Germinal center (tissue), 1 donor: ENCODE data around the gene NCOA7.

ENCODE experiments used
- DNase-seq: peaks from one replicate; pipeline ENCODE4 v3.0.0; 2012; ENCODE audit warnings: mixed read lengths, low spot score

The NCOA7 gene, protein sequence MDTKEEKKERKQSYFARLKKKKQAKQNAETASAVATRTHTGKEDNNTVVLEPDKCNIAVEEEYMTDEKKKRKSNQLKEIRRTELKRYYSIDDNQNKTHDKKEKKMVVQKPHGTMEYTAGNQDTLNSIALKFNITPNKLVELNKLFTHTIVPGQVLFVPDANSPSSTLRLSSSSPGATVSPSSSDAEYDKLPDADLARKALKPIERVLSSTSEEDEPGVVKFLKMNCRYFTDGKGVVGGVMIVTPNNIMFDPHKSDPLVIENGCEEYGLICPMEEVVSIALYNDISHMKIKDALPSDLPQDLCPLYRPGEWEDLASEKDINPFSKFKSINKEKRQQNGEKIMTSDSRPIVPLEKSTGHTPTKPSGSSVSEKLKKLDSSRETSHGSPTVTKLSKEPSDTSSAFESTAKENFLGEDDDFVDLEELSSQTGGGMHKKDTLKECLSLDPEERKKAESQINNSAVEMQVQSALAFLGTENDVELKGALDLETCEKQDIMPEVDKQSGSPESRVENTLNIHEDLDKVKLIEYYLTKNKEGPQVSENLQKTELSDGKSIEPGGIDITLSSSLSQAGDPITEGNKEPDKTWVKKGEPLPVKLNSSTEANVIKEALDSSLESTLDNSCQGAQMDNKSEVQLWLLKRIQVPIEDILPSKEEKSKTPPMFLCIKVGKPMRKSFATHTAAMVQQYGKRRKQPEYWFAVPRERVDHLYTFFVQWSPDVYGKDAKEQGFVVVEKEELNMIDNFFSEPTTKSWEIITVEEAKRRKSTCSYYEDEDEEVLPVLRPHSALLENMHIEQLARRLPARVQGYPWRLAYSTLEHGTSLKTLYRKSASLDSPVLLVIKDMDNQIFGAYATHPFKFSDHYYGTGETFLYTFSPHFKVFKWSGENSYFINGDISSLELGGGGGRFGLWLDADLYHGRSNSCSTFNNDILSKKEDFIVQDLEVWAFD

DNA sequence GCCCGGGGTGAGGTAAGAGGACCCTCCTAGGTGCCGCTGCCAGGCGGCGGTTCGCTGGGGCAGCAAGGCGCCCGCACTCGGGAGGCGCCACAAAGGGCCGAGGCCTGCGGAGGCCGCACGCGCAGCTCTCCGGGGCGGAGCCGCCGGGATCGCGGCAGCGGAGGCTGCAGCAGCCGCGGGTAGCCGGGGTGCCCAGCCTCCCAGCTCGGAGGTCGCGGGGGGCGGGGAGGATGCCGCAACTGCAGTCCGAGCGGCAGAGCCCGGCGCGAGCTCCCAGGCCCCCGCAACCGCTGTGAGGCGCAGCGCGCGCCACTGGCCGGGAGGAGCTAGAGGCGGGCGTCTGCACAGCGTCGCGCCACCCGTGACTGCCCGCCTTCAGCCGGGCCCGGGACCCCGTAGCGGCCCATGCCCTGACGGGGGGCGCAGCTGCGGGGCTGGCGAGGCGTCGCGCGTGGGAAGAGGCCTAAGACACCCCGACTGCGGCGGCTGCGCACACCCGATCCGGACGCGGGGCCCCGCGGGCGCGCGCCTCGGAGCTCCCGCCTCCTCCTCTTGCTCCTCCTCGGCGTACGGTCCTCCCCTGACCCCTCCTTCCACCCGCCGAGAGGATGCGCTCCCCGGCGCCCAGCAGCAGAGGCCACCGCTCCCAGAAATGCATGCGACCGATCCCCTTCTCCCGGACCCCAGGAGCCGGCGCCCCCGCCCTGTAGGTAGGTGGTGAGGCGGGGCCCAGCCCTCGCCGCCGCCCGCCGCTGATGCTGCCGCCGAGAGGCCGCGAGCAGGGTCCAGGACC lies at the start of gene NCOA7:
TSS of gene NCOA7 (plus strand) at position 603 of the 793 bp plus-strand sequence. CDS start 24,395 bp downstream, outside the sequence.
- peak; percentile 85 for DNase-seq

DNA sequence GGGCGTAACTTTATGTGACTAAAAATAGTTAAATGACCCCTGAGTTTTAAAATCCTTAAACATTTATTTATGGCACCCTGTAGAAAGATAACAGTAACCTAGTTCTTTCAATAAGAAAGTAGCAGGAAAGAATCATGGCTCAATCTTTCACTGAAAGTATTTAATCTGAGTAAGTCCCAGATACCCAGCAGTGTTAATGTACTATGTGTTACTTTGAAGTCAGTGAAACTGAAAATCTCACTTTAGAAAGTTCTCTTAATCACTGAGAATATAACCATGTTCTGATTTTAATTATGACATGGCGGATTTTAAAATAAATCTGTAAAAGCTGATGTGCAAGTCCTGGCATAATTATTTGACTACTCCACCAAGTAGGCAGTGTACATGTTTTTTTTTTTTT lies 49.4 kb upstream of the NCOA7 start:
- no peak for DNase-seq

DNA sequence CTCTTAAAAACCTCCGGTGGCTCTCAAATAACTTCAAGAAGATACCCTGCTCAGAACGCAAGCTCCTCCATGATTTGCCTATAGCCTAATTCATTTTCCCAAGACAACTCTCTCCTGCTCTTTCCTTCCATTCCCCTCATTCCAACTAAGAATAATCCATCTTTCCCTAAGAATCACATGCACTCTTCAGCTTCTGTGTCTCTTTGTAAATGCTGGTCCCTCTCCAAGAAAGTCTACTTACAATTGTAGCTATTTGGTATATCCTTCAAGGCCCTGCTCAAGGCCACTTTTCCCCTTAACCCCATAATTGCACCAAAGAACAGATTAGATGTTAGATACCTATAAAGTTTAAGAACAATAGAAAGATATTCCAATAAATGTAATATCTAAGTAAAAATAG lies 48.7 kb upstream of the NCOA7 start:
- DNase-seq = no peak

DNA sequence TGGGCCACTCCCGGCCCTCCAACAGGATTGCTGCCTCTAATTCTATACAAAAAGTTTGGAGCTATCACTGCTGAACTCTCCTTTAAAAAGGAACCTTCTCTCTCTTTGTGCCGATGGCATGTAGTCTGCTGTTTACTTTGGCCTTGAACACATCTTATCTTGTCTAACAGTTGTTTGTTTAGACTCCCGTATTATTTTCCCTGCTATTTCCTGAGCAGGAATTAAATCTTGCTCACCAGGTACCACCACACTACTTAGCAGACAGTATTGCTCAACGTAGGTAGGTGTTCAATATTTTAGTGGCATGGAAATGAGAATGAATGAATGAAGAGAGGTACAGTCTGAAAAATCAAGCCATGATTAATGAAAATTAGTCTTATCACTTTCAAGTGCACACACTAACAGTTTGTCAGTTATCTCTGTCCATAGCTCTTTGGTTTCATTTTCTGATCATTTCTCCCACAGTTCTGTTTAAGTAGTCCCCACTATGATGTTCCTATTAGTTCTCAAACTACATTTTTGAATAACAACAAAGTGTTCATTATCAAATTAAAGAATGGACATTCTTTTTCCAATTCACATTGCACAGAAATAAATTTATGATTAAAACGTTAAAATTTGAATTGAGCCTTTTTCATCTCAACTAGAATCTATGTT lies 48.2 kb upstream of the NCOA7 start:
- DNase-seq = no peak

DNA sequence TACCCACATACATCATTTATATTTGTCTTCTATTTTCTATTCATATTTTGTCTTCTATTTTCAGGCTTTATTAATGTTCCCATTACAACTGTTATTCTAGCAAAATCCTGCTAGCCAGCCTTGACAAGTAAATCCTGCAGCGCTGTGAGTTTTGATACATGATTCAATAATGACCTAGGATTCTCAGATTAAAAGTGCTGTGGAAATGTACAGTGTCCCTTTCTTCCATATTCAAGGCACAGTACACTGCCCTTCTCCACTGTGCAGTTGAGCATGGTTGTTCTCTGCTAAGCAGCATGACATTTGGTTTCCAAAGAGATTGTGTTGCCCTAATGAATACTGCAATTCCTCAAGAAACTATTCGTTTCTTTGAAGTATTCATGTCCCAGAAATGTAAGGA lies 47.2 kb upstream of the NCOA7 start:
- DNase-seq = no peak

DNA sequence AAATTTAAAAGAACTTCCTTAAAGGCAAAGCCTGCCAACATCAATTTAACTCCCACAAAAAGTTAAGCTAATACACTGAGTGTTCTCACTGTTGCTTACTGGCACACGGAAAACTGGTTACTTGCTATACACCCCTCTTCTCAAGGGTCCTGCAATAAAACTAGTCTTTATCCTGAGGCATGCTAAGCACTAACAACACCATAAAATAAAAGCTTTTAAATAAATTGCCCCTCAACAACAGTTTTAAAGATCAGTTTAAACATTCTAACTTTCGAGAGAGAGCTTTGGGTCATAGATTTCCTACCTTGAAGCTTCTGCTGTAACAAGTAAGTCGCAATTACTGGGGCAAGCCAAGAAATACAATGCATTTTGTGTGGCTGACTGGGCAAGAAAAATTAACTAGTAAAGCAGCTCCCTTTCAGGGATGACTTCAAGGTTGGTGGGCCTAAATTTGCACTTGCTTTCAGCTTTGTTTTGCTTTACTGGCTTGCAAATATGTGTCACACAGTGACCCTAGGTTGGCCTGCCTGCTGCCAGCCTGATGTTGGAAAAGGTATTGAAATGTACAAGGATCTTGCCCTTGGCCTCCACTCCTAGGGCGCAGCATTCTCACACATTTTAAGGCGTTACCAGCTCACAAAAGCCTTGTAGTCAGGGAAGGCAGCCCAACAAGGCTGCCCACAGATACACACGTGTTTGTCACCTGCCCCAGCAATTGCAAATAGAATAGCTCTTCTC lies 45.3 kb upstream of the NCOA7 start:
- DNase-seq = no peak

DNA sequence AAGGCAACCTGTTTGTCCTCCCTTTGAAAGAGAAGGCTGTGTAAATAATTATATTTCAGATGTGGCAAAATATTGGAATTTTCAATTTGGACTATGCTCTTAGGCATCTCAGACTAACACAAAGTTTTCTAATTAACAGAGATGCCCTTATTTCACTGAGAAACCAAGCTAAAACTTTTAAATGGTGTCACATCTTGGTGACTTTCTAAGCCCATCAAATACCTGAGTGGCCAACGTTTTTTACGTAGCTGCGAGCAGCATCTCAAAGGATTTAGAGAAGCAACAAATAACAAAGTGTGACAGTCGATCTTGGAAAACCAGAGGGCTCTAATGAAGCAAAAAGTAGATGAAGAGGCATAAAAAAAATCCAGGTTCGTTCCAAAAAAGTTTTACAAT lies 44.7 kb upstream of the NCOA7 start:
- no peak for DNase-seq

DNA sequence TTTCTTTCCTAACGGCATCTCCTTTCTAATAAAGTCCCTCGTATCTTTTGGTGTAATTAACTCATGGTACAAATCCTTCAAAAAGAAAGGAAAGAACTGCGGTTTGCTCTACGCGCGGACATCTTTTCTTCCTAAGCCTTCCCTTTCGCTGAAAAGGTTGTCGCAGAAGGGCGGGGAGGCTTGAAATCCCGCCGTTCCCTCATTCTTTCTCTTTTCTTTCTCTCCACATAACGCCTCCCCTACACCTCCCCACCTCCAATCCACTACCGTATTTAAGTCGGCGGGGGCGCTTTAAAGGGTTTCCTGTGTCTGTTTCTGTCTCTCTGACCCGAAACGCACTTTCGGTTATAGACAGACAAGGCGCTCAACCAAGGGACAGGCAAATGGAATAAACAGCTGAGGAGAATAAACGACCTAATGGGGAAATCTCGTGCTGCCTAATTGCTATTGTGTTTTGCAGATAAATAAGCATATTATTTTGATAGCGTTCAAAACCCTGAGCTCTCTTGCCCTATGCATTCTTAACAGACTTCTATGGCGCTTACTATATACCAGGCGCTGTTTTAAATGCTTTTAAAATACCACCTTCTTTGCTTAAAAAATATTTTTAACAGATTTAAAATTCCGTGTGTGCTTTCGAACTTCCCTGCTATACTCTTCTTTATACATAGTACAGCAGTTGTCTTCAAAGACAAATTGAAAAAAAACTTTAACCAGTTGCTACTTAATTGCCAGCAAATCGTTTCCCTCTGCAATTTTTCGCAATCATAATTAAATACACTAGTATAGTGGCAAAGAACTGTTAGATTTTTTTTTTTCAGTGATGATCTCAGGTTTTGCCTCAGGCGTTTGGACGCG lies 43.8 kb upstream of the NCOA7 start:
- peak; percentile 63 for DNase-seq

DNA sequence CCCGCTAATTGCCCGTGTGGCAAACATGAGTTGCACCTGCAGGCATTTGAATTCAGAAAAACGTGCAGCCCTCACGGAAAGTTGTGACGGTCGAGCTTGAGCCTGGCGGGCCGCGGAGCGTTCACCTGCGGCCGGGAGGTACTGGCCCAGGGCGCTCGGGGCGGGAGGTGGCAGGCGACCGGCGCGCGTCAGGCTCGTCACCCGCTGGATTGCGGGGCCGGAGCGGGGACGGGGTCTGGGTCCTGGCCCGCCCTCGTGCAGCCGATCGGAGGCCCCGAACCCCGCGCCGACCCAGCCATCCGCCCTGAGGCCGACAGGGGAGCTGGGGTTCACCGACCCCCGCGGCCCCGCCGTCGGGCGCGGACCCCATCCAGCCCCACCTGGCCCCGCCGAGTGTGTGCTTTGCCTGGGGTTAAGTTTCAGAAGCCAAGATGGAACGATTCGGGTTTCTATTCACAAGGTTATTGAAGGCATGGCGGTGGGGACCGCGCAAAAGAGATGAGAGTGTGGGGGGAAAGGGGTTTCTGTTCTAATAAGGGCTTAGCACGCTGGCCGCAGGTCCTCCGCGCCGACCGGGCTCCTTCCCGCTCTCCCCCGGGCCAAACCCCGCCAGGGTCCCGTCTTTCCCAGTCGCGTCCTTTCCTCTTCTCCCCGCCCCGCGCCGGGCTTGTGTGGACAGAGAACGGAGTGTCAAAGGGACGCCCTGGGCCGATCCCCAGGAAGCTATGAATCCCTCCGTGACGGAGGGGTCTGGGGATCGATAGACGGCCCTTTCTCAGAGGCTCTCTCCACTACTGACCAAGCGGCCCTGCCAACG lies 43.0 kb upstream of the NCOA7 start:
- peak; percentile 47 for DNase-seq

DNA sequence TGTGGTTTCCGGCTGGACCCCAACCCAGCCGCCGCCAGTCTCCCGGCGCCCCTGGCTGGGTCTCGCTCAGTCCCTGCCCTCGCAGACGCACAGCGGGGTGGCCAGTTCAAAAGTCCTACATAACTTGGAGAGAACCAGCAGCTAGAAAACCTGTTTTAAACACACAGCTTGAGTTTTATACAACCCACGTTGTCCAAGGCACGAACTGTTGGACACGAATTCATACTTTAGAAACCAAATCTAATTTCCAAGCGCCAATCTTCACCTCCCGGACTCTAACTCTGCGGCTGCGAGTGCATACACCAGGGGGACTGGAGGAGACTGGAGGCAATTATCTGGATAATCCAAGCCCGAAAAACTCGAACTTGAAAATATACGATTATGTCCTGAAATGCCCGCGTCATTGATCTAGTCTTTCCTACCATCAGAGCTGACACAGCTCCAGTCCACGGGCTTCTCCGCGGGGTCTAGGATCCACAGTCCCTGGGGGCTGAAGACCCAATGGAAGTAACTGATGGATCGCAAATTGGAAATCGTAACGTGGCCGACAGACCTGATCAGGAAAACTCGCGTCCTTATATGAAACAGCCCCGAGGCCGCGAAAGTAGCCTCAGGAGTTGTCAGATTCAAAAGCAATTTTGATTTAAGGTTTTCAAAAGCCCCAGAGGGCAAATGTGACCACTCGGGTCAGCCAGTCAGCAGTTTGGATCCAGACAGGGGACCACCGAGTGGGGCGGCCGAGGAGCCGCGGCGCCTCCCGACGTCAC lies 42.2 kb upstream of the NCOA7 start:
- no peak for DNase-seq

DNA sequence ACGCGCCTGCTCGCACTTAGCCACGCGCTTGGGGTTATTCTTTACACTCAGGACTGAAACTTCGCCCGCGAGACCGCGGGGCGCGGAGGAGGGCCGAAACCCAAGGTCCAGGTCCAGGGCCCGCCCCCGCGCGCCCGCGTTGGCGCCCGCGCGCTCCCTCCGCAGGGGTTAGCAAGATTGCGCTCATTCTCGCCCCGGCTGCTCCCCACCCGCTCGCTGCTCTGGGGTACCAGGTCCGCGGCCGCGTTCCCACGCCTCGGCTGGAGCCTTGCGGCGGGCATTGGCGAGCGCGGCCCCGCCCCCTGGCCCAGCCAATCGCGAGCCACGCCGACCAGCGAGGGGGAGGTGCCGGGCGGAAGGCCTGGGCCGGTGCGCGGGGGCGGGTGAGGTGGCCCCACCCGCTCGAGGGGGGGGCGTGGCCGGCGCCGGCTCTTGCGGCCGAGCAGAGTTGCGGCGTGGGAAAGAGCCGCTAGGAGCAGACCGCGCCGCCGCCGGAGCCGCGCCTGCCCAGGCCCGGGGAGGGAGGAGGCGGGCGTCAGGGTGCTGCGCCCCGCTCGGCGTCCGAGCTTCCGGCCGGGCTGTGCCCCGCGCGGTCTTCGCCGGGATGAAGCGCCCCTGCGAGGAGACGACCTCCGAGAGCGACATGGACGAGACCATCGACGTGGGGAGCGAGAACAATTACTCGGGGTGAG lies 41.4 kb upstream of the NCOA7 start, which contains the start of gene HEY2:
TSS of gene HEY2 (plus strand) at position 460 of the 692 bp plus-strand sequence. CDS start at position 605, 145 bp downstream.
- DNase-seq = peak; percentile 97

DNA sequence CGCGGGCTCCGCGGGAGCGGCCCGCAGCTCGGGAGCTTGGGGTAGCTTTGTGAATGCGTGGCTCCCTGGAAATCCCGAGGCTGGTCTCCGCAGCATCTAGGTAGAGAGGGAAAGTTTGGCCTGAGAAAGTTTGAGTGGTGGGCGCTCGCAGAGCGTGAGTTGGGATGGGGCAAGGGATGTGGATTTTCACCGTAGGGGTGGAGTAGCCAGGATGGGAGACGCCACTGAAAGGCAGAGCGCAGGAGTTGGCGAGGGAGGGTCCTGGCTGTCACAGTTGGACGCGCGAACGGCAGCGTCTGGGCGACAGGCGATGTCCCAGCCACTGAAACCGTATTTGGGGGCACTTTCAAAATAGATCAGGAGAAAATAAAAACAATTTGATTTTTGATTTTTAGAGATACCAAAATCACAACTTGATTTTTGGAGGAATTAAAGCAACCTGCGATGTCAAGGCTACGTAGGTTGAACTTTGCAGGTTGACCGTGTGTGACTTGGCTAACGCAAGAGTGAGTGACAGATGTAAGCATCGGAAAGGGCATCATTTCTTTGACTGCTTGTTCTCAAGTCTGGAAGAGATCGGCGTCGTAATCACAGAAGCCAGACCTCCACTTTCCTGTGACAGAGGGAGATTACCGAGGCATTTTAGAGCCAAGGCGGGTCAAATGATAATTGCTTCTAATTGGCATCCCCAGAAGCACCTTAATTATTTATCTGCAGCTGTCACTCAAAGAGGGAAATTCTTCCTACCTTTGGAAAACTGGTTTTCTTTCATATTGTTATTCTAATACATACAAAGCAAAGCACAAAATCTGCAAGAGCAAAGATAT lies 40.7 kb upstream of the NCOA7 start:
- DNase-seq = no peak

DNA sequence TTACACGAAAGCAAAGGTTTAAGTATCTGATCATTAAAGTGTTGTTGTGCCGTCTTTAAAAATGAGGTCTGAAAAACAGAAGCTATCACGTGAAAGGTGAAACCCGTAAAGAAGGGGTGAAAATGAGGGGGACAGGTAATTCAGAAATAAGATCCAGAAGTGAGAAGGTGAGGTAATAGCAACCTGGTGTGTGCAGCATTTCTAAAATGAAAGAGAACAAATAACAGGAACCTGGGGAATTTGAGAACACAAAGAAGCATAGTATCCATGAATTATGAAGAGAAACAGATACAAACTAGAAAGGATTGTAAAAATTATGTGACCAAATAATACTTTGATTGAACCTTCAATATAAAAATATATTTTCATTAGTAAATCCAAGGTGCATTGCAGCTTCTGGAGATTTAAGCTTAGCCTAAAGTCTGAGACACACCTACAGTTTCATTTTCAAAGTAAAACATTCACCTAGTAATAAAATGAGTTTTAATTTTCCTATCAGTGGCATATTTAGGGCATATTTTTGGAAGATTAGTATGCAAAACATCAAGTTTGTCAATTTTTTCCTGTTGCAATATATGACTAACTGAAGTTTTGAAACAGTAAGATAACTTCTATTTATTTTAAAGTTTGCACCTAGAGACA lies 39.9 kb upstream of the NCOA7 start:
- DNase-seq = no peak

DNA sequence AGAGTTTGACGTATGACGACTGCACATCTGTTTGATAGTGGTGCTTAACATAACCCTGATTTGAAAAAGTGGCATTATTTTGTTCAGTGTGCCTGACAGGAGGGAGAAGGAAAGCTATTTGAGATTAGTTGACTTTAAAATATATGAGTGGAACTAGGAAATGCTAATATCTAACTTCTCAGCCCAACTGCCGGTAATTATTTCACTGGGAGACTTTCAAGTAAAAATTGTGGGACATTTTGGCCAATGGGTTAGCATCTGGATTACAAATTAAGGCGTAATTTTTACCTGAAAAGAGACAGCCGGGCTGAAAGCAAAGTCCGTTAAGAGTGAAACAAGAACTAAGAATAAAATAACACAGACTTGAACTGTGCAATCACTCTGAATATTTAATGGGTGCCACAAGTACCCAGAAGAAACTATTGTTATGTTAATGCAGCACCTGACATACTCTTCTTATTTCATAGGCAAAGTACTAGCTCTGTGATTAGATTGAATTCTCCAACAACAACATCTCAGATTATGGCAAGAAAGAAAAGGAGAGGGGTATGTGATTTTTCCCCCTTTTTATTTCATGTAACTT lies 39.3 kb upstream of the NCOA7 start:
- DNase-seq = no peak

DNA sequence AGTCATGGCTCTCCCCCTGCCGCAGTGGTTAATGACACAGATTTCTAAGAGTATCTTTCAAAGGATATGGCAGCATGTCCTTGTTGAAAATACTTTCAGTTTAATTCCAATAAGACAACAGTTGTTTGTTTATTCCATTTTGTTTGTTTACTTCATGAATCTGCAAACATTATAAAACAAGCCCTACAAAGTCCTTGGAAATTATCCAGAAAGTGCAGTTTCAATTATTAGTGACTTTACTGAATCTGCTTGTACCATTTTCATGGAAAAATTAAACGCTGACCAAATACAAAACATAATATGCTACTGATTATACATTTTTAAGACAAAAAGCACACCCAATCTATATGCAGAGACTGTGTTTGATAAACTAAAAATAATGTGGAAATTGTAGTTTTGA lies 38.0 kb upstream of the NCOA7 start:
- no peak for DNase-seq
